H1 (cell line): Measurements from ENCODE around the gene HOTAIR. TPM values are rescaled to one million over a fixed set of nuclear protein-coding genes. Genes with fewer than 3 reads are reported as not detected.

Experiments used
- CTCF ChIA-PET: fragments of 300-600 bp; sonication (Branson Sonifier 250); formaldehyde crosslinking; loops from one replicate; lab custom pipeline; 2021; ENCODE audit not compliant: partially characterized antibody; lab: Charles Lee
- POLR2A ChIA-PET: fragments of 300-600 bp; sonication (Branson Sonifier 250); formaldehyde crosslinking; loops from one replicate; lab custom pipeline; 2021; ENCODE audit warnings: inconsistent platforms; ENCODE audit not compliant: partially characterized antibody; lab: Charles Lee
- DNase-seq, 2 experiments: peaks; one replicate each; pipeline versions ENCODE4 v3.0.0 to v3.0.0-alpha.2; 2010 to 2022; ENCODE audit warnings: low spot score in 2 of 2, low read depth in 1 of 2, mixed read lengths in 1 of 2
- FAIRE-seq: peaks from 2 replicates; lab custom pipeline; 2011; peaks lifted over from hg19 to GRCh38; lab: Jason Lieb, UNC
- H2AFZ ChIP-seq: 2 replicates; pipeline ENCODE4 v1.8.1; 2012; ENCODE audit warnings: low read length, inconsistent platforms
- H2AK5ac ChIP-seq: 2 replicates; pipeline ENCODE4 v1.6.1; 2013; ENCODE audit warnings: low read depth, low read length
- H2BK120ac ChIP-seq: replicated peaks from 2 replicates; pipeline ENCODE3; 2013; ENCODE audit warnings: low read depth, low read length, inconsistent platforms
- H2BK12ac ChIP-seq: 2 replicates; pipeline ENCODE4 v1.6.1; 2013; ENCODE audit warnings: low read depth, low read length
- H2BK15ac ChIP-seq: 2 replicates; pipeline ENCODE4 v1.6.1; 2013; ENCODE audit warnings: low read length
- H2BK20ac ChIP-seq: 2 replicates; pipeline ENCODE4 v1.6.1; 2013; ENCODE audit warnings: low read length
- H2BK5ac ChIP-seq: 2 replicates; pipeline ENCODE4 v1.6.1; 2013; ENCODE audit warnings: low read depth, low read length
- H3K14ac ChIP-seq: 2 replicates; pipeline ENCODE4 v1.6.1; 2013; ENCODE audit warnings: inconsistent platforms; ENCODE audit not compliant: insufficient read length
- H3K18ac ChIP-seq: 2 replicates; pipeline ENCODE4 v1.6.1; 2013; ENCODE audit warnings: low read length; ENCODE audit errors: extremely low read depth
- H3K23ac ChIP-seq: 2 replicates; pipeline ENCODE4 v1.6.1; 2013; ENCODE audit warnings: inconsistent platforms; ENCODE audit not compliant: insufficient read length
- H3K23me2 ChIP-seq: 2 replicates; pipeline ENCODE4 v1.6.1; 2013; ENCODE audit warnings: low read depth, low read length
- H3K27ac ChIP-seq: 2 replicates; pipeline ENCODE4 v1.6.1; 2011; ENCODE audit warnings: low read depth, low read length, inconsistent platforms
- H3K27me3 ChIP-seq, 4 experiments: replicated peaks in 1 of 4; 1 replicate in 1 of 4; 2 replicates in 3 of 4; pipeline versions ENCODE4 v1.6.1 to v1.8.1; 2011 to 2013; ENCODE audit warnings: low read length in 3 of 4, mild to moderate bottlenecking in 3 of 4, inconsistent platforms in 2 of 4, mixed read lengths in 2 of 4, moderate library complexity in 1 of 4; ENCODE audit not compliant: control insufficient read depth in 3 of 4, insufficient read depth in 3 of 4; ENCODE audit errors: extremely low read depth in 1 of 4
- H3K36me3 ChIP-seq, 4 experiments: 2 replicates each; pipeline versions ENCODE4 v1.6.1 to v1.8.1; 2011 to 2013; ENCODE audit warnings: mild to moderate bottlenecking in 4 of 4, low read length in 3 of 4, moderate library complexity in 2 of 4, control low read depth in 1 of 4, inconsistent platforms in 1 of 4; ENCODE audit not compliant: insufficient read depth in 4 of 4, control insufficient read depth in 2 of 4
- H3K4ac ChIP-seq: replicated peaks from 2 replicates; pipeline ENCODE3; 2013; ENCODE audit warnings: low read length, low read depth, mixed read lengths, inconsistent platforms; ENCODE audit not compliant: insufficient read length
- H3K4me1 ChIP-seq, 4 experiments: replicated peaks in 1 of 4; 1 replicate in 1 of 4; 2 replicates in 3 of 4; pipeline versions ENCODE4 v1.6.1 to v1.8.1; 2011 to 2013; ENCODE audit warnings: low read length in 3 of 4, inconsistent platforms in 2 of 4, mixed read lengths in 1 of 4; ENCODE audit not compliant: insufficient read depth in 4 of 4, control insufficient read depth in 3 of 4
- H3K4me2 ChIP-seq, 2 experiments: 2 replicates each; pipeline versions ENCODE4 v1.6.1 to v1.8.1; 2011 to 2013; ENCODE audit warnings: low read depth in 2 of 2, low read length in 2 of 2, control low read depth in 1 of 2, inconsistent platforms in 1 of 2, mild to moderate bottlenecking in 1 of 2; ENCODE audit not compliant: insufficient read depth in 1 of 2
- H3K4me3 ChIP-seq, 4 experiments: fragments of 200-600, 300-600 bp in 1 of 4; sonication (generic), shearing (Covaris generic), sonication (Bioruptor Twin) in 1 of 4; 2 replicates each; pipeline versions ENCODE4 v1.5.1 to v1.8.1; 2011 to 2016; ENCODE audit warnings: low read length in 4 of 4, low read depth in 3 of 4, control low read depth in 2 of 4, inconsistent platforms in 2 of 4, mild to moderate bottlenecking in 2 of 4, mixed read lengths in 1 of 4, moderate library complexity in 1 of 4; ENCODE audit not compliant: insufficient read depth in 2 of 4; ENCODE audit errors: extremely low read depth in 1 of 4
- H3K56ac ChIP-seq: replicated peaks from 2 replicates; pipeline ENCODE3; 2013; ENCODE audit warnings: low read depth, mild to moderate bottlenecking, mixed read lengths, low read length, inconsistent platforms; ENCODE audit not compliant: insufficient read length
- H3K79me1 ChIP-seq: 2 replicates; pipeline ENCODE4 v1.6.1; 2013; ENCODE audit warnings: low read depth, low read length, control low read depth
- H3K79me2 ChIP-seq, 2 experiments: 2 replicates each; pipeline versions ENCODE4 v1.6.1 to v1.8.1; 2012 to 2013; ENCODE audit warnings: low read length in 2 of 2, mild to moderate bottlenecking in 2 of 2, inconsistent platforms in 1 of 2; ENCODE audit not compliant: insufficient read depth in 2 of 2, control insufficient read depth in 1 of 2
- H3K9ac ChIP-seq, 4 experiments: replicated peaks in 1 of 4; 1 replicate in 1 of 4; 2 replicates in 3 of 4; pipeline versions ENCODE4 v1.6.1 to v1.8.1; 2011 to 2013; ENCODE audit warnings: low read depth in 3 of 4, low read length in 3 of 4, control low read depth in 2 of 4, mild to moderate bottlenecking in 2 of 4, moderate library complexity in 2 of 4, inconsistent platforms in 1 of 4; ENCODE audit errors: extremely low read depth in 1 of 4
- H3K9me3 ChIP-seq, 2 experiments: 2 replicates each; pipeline versions ENCODE4 v1.6.1 to v1.8.1; 2012 to 2013; ENCODE audit warnings: mild to moderate bottlenecking in 2 of 2, moderate library complexity in 2 of 2, control low read depth in 1 of 2, inconsistent platforms in 1 of 2, low read depth in 1 of 2, low read length in 1 of 2, mixed read lengths in 1 of 2; ENCODE audit not compliant: insufficient read depth in 2 of 2
- H4K20me1 ChIP-seq, 2 experiments: replicated peaks in 1 of 2; 2 replicates each; pipeline versions ENCODE3 to v1.8.1; 2011 to 2013; ENCODE audit warnings: inconsistent platforms in 2 of 2, low read length in 2 of 2, mild to moderate bottlenecking in 1 of 2; ENCODE audit not compliant: insufficient read depth in 2 of 2, control insufficient read depth in 1 of 2
- H4K5ac ChIP-seq: 2 replicates; pipeline ENCODE4 v1.6.1; 2013; ENCODE audit warnings: low read length, low read depth, mixed read lengths, inconsistent platforms; ENCODE audit not compliant: insufficient read length
- H4K8ac ChIP-seq: 2 replicates; pipeline ENCODE4 v1.8.0; 2013; ENCODE audit warnings: mild to moderate bottlenecking, moderate library complexity, low read length, inconsistent platforms; ENCODE audit not compliant: insufficient read depth; ENCODE audit errors: extremely low read depth
- H4K91ac ChIP-seq: replicated peaks from 2 replicates; pipeline ENCODE3; 2013; ENCODE audit warnings: low read length, mixed read lengths, inconsistent platforms; ENCODE audit not compliant: insufficient read length
- KDM1A ChIP-seq: fragments of 200-600, 300-600 bp; sonication (generic); IDR thresholded peaks from 2 replicates; pipeline ENCODE4 v1.7.1; 2016; ENCODE audit warnings: mild to moderate bottlenecking, low read length, borderline replicate concordance
- RNF2 ChIP-seq: fragments of 200-900, 300-1000 bp; sonication (generic); IDR thresholded peaks from 2 replicates; pipeline ENCODE4 v1.7.1; 2016; ENCODE audit warnings: borderline replicate concordance, low read depth, mild to moderate bottlenecking, antibody characterized with exemption, low read length; ENCODE audit not compliant: poor library complexity, severe bottlenecking; ENCODE audit errors: missing control alignments
- SUZ12 ChIP-seq: fragments of 200-600 bp; sonication (generic); IDR thresholded peaks from 2 replicates; pipeline ENCODE4 v1.6.1; 2012; ENCODE audit warnings: mild to moderate bottlenecking, inconsistent platforms, low read length, moderate library complexity, mixed read lengths
- WGBS, 2 experiments: shearing (Covaris generic) in 1 of 2; methylation state at CpG; one replicate each; pipeline versions ENCODE4 v1.1.6 to v1.1.7; 2013 to 2015; ENCODE audit warnings: low lambda C conversion rate in 2 of 2, mixed read lengths in 2 of 2, inconsistent platforms in 1 of 2, low coverage in 1 of 2, missing lambda C conversion rate in 1 of 2; ENCODE audit not compliant: insufficient replicate concordance in 2 of 2, insufficient coverage in 1 of 2, insufficient read length in 1 of 2; ENCODE audit errors: extremely low coverage in 1 of 2, missing lambda C conversion rate in 1 of 2; 5-methylcytosine and 5-hydroxymethylcytosine counted together
- polyA plus RNA-seq, 7 experiments: library from polyadenylated mRNA; depleted of rRNA in 3 of 7; stranded (reverse) in 5 of 7; unstranded in 2 of 7; fragments of >200 nt in 5 of 7; fragments of 200-250 nt in 2 of 7; gene quantifications; 1 replicate in 5 of 7; 2 replicates in 1 of 7; 4 replicates in 1 of 7; pipeline versions ENCODE4 v1.2.1 to v1.2.3, GENCODE V29; 2011 to 2013; ENCODE audit warnings: missing spikeins in 2 of 7, mixed read lengths in 2 of 7
- total RNA-seq: library from RNA; stranded (reverse); fragmentation: NEBNext Ultra II Directional; extraction: Animal tissue kit (Norgen Biotek cat#: 25700); gene quantifications from 2 replicates; pipeline ENCODE4 v1.2.1, GENCODE V29; 2021
- TF ChIP-seq, protein P1 (sequence below): IDR thresholded peaks from 2 replicates; pipeline ENCODE4 v1.6.1; 2012; ENCODE audit warnings: inconsistent platforms

Gene HOTAIR
- total and polyA plus RNA-seq, 2 of the 8 experiments (the other 6 are each of a cell fraction or from before 2014, with no cell fraction given): not detected

DNA sequence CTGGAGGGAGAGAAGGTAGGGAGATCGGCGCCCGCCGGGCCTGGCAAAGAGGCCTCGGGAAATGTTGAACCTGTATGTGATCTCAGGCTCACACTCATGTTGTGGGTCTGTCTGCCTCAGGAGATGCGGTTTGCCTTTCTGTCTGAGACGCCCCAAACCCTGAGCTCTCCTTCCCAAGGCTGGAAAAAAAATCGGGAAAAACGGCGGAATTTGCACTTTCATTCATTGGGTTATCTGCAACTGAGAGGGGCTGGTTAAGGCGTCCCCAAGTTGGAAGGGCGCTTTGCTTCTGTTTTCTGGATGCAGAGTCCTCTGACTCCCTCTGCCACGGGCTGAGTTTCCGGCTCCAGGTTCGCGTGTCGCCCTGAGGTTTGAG is 20.2 kb upstream of the HOTAIR start:
- H3K56ac ChIP-seq: no peak overlapping the region
- peak overlapping the region; percentile 23 to 56 for H3K4me2 ChIP-seq
- peak overlapping the region in 1 of 4 experiments; percentile 5; a peak in 1 of 8 replicates for H3K4me3 ChIP-seq
- H3K4me1 ChIP-seq: peaks cover 0 to 17% (median 4%) of the 10 kb centered on the region in 4 experiments; a peak in 5 of 7 replicates
- no peak overlapping the region for H3K14ac ChIP-seq
- H3K79me1 ChIP-seq: no peaks in the 10 kb centered on the region
- H3K36me3 ChIP-seq: peaks cover 0 to 19% (median 0%) of the 10 kb centered on the region in 4 experiments; a peak in 1 of 8 replicates
- POLR2A ChIA-PET: interaction anchor here (1.6 kb wide), 1 partner anchor 9 kb away, joined by 4 read pairs; no protein-coding TSS in a partner anchor
- H2AK5ac ChIP-seq: peak overlapping the region; percentile 93
- FAIRE-seq: no peak
- H4K20me1 ChIP-seq: peaks cover 28 to 29% of the 10 kb centered on the region in 2 experiments
- no peaks in the 10 kb centered on the region for H3K79me2 ChIP-seq
- no peak overlapping the region for H3K4ac ChIP-seq
- H3K18ac ChIP-seq: no peak overlapping the region; the same call in 1 of the 2 replicates
- peaks cover 97 to 100% (median 100%) of the 10 kb centered on the region in 4 experiments for H3K27me3 ChIP-seq
- H3K23me2 ChIP-seq: peaks cover 2% of the 10 kb centered on the region; the same call in 1 of the 2 replicates
- H4K8ac ChIP-seq: no peak overlapping the region
- peaks cover 0 to 4% of the 10 kb centered on the region in 2 experiments; a peak in 1 of 4 replicates for H3K9me3 ChIP-seq
- no peak overlapping the region for H3K9ac ChIP-seq
- H2BK12ac ChIP-seq: peak overlapping the region; percentile 68
- H2BK15ac ChIP-seq: peak overlapping the region; percentile 72; the same call in 1 of the 2 replicates
- no peak overlapping the region for H4K5ac ChIP-seq
- 0 out of 2 replicates have a peak overlapping the region, but pooled peaks have one; percentile 2 for H2BK5ac ChIP-seq
- DNase-seq: no peak
- WGBS, 2 experiments: 1% methylated on average over 11 of the region's 17 CpGs; no CpG with 5 or more reads in 1 of the 2 experiments
- H2BK120ac ChIP-seq: no peak overlapping the region
- H2AFZ ChIP-seq: no peak overlapping the region
- CTCF ChIA-PET: interaction anchor here (0.7 to 4.4 kb wide), 7 partner anchors 10 to 218 kb away, joined by 3 to 28 read pairs (median 4); partner anchors contain the start of genes HOXC10 and HOXC8
- H4K91ac ChIP-seq: no peak overlapping the region
- H2BK20ac ChIP-seq: peak overlapping the region; percentile 72; the same call in 1 of the 2 replicates
- TF ChIP-seq KDM1A: no peak
- TF ChIP-seq RNF2: peak; percentile 30
- TF ChIP-seq, protein P1, sequence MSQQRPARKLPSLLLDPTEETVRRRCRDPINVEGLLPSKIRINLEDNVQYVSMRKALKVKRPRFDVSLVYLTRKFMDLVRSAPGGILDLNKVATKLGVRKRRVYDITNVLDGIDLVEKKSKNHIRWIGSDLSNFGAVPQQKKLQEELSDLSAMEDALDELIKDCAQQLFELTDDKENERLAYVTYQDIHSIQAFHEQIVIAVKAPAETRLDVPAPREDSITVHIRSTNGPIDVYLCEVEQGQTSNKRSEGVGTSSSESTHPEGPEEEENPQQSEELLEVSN: no peak
- TF ChIP-seq SUZ12: peak; percentile 7; the same call in 1 of the 2 replicates
- no peak overlapping the region for H3K23ac ChIP-seq
- no peak overlapping the region for H3K27ac ChIP-seq
